ENCODE measurements around the gene BID. TPM values are rescaled to one million over a fixed set of nuclear protein-coding genes. Genes with fewer than 3 reads are reported as not detected.

The BID gene
- total and polyA plus RNA-seq, 2 experiments from 2014 or later: 64.6 to 70.7 TPM

DNA sequence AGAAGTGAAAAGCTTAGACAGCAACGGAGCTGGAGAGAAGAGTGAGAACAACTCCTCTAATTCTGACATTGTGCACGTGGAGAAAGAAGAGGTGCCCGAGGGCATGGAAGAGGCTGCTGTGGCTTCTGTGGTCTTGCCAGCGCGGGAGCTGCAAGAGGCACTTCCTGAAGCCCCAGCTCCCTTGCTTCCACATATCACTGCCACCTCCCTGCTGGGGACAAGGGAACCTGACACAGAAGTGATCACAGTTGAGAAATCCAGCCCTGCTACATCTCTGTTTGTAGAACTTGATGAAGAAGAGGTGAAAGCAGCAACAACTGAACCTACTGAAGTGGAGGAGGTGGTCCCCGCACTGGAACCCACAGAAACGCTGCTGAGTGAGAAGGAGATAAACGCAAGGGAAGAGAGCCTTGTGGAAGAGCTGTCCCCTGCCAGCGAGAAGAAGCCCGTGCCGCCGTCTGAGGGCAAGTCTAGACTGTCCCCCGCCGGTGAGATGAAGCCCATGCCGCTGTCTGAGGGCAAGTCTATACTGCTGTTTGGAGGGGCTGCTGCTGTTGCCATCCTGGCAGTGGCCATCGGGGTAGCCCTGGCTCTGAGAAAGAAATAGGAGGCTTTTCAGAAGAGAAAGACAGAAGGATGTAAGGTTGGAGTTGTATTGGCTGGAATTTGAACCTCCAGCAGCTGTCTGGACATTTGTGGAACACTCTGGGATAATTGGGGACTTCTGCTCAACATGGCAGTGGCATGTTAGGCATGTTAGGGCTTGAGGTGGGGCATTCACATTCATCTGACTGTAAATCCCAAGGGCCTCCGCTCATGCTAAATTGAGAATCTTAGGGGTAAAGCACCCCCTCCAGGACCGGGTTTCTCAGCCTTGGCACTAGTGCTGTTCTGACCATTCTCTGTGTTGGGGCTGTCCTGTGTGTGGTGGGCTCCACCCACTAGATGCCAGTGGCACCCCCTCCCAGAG is 47.1 kb downstream of the BID start:
- Histone ChIP-seq H3K9me3 (ENCODE audit: low read depth) (no peaks in the 10 kb centered on the region), H3F3A (ENCODE audit: insufficient read depth) (no peaks in the 10 kb centered on the region; the same call in 1 of the 2 replicates), H3K79me2 (ENCODE audit: insufficient read depth) (peaks cover 41% of the 10 kb centered on the region), H3K9me2 (ENCODE audit: insufficient read depth) (no peaks in the 10 kb centered on the region), H3K9ac (no peak overlapping the region), H2AFZ (no peak overlapping the region), H3K27ac (peak overlapping the region; percentile 47), H4K20me1 (ENCODE audit: insufficient read depth) (no peaks in the 10 kb centered on the region), H3K4me1 (ENCODE audit: insufficient read depth) (no peaks in the 10 kb centered on the region), H3K27me3 (replicated peaks; ENCODE audit: insufficient read depth) (no peaks in the 10 kb centered on the region), H3K4me2 (ENCODE audit: unreplicated experiment) (no peak overlapping the region), H3K4me3 (no peak overlapping the region), H3K36me3 (ENCODE audit: low read depth) (peaks cover 12% of the 10 kb centered on the region; the same call in 1 of the 2 replicates)
- DNase-seq: no peak
- TF ChIP-seq EZH2phosphoT487 (IDR thresholded peaks at IDR 0.05; ENCODE audit: insufficient read depth, low read depth): no peak
- no peak for TF ChIP-seq EZH2 (IDR thresholded peaks at IDR 0.05; ENCODE audit: insufficient read depth, poor library complexity, severe bottlenecking)
- in situ Hi-C loops (cut with MboI): no loop called here
- 88 to 91% methylated on average over 18 of the region's 18 CpGs for WGBS, 2 experiments (ENCODE audit: low coverage in 1 of 2, low lambda C conversion rate in 2 of 2, missing lambda C conversion rate in 2 of 2)

DNA sequence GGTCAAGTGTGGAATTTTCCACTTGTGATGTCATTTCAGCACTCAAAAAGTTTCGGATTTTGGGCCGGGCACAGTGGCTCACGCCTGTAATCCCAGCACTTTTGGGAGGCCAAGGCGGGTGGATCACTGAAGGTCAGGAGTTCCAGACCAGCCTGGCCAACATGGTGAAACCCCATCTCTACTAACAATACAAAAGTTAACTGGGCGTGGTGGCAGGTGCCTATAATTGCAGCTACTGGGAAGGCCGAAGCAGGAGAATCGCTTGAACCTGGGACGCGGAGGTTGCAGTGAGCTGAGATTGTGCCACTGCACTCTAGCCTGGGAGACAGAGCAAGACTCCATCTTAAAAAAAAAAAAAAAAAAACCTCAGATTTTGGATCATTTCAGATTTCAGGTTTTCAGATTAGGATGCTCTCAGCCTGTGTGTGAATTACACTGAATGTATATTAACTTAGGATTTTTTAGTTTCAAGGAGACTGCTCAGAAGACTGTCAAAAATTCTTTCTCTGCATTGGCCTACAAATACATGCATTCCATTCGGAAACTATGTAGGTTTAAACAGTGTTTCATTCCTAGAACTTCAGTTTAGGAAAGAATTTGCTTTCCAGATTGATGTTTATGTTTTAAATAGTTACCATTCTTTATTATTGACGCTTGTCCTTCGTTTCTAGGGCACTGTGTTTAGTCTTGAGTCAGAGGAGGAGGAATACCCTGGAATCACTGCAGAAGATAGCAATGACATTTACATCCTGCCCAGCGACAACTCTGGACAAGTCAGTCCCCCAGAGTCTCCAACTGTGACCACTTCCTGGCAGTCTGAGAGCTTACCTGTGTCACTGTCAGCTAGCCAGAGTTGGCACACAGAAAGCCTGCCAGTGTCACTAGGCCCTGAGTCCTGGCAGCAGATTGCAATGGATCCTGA is 48.0 kb downstream of the BID start:
- in situ Hi-C loops (cut with MboI): no loop called here

DNA sequence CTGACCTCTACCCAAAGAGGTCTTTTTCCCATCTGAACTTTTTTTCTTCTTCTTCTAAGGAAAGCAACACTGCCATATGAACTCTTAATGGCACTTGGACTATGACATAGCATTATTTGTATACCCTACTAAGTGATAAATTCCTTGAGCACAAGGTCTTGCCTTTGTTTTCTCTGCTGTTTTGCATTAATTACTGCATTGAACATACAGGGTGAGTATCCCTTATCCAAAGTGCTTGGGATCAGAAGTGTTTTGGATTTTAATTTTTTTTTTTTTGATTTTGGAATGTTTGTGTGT is 48.8 kb downstream of the BID start:
- in situ Hi-C loops (cut with MboI): no loop called here
- Histone ChIP-seq H4K20me1 (ENCODE audit: insufficient read depth) (no peaks in the 10 kb centered on the region), H3K27ac (no peak overlapping the region), H3K9me2 (ENCODE audit: insufficient read depth) (no peaks in the 10 kb centered on the region), H2AFZ (no peak overlapping the region), H3K4me1 (ENCODE audit: insufficient read depth) (no peaks in the 10 kb centered on the region), H3K9me3 (ENCODE audit: low read depth) (no peaks in the 10 kb centered on the region), H3K4me3 (no peak overlapping the region), H3F3A (ENCODE audit: insufficient read depth) (no peaks in the 10 kb centered on the region; the same call in 1 of the 2 replicates), H3K79me2 (ENCODE audit: insufficient read depth) (peaks cover 54% of the 10 kb centered on the region), H3K36me3 (ENCODE audit: low read depth) (peaks cover 10% of the 10 kb centered on the region; the same call in 1 of the 2 replicates), H3K9ac (no peak overlapping the region), H3K27me3 (replicated peaks; ENCODE audit: insufficient read depth) (no peaks in the 10 kb centered on the region), H3K4me2 (ENCODE audit: unreplicated experiment) (no peak overlapping the region)
- DNase-seq: no peak
- TF ChIP-seq EZH2 (IDR thresholded peaks at IDR 0.05; ENCODE audit: insufficient read depth, poor library complexity, severe bottlenecking) (no peak), EZH2phosphoT487 (IDR thresholded peaks at IDR 0.05; ENCODE audit: insufficient read depth, low read depth) (no peak)

More for the DNA sequence above, 48.0 kb downstream of the BID start:
- DNase-seq: peak; percentile 20
- no peak overlapping the region for H3K4me2 ChIP-seq (ENCODE audit: unreplicated experiment)
- H2AFZ ChIP-seq: no peak overlapping the region
- no peaks in the 10 kb centered on the region for H3K9me3 ChIP-seq (ENCODE audit: low read depth)
- TF ChIP-seq EZH2phosphoT487 (IDR thresholded peaks at IDR 0.05; ENCODE audit: insufficient read depth, low read depth) (no peak), EZH2 (IDR thresholded peaks at IDR 0.05; ENCODE audit: insufficient read depth, poor library complexity, severe bottlenecking) (no peak)
- peak overlapping the region; percentile 47 for H3K27ac ChIP-seq
- no peaks in the 10 kb centered on the region for H3K4me1 ChIP-seq (ENCODE audit: insufficient read depth)
- H3K27me3 ChIP-seq (replicated peaks; ENCODE audit: insufficient read depth): no peaks in the 10 kb centered on the region
- no peaks in the 10 kb centered on the region for H4K20me1 ChIP-seq (ENCODE audit: insufficient read depth)
- H3F3A ChIP-seq (ENCODE audit: insufficient read depth): no peaks in the 10 kb centered on the region; the same call in 1 of the 2 replicates
- H3K36me3 ChIP-seq (ENCODE audit: low read depth): peaks cover 10% of the 10 kb centered on the region; the same call in 1 of the 2 replicates
- peaks cover 47% of the 10 kb centered on the region for H3K79me2 ChIP-seq (ENCODE audit: insufficient read depth)
- H3K9me2 ChIP-seq (ENCODE audit: insufficient read depth): no peaks in the 10 kb centered on the region
- 86 to 94% methylated on average over 13 of the region's 13 CpGs for WGBS, 2 experiments (ENCODE audit: low coverage in 1 of 2, low lambda C conversion rate in 2 of 2, missing lambda C conversion rate in 2 of 2)
- H3K4me3 ChIP-seq: no peak overlapping the region
- no peak overlapping the region for H3K9ac ChIP-seq

DNA sequence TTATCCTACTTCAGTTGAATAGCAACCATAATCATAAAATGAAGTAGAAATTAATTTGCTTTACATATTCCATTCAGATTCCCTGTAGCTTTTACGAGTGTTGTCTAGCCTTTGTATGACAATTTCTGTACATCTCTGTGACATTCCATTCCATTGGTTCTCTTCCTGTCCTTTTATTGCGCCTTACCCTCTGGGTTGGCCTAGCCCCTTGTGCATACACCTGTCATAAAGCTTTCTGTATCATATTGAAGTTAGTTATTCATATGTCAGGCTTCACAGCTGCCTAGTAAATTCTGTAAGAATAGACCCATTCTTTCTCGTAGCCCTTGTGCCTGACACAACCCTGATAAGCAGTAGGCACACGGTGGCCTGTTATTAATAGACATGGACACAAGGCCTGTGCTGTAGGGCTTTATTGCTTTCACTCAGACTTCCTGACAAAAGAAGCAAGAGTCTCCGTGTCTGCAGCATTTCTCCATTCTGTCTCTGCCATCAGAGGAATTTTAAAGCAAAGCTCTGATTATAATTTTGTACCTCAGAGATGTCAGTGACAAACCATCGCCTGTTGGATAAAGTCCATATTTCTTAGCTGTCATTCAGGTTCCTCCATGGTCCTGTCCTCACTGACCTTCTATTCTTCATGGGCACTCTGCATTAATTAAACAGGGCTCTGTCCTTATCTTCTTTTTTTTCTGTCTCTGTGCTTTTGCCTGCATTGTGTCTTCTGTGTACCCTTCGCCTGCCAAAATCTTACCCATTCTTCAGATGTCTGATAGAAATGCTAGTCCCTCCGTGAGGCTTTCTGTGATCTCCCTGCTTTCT is 49.4 kb downstream of the BID start:
- H3K4me2 ChIP-seq (ENCODE audit: unreplicated experiment): no peak overlapping the region
- H3K9ac ChIP-seq: no peak overlapping the region
- in situ Hi-C loops (cut with MboI): no loop called here

More for the DNA sequence above, 49.4 kb downstream of the BID start:
- Histone ChIP-seq H3F3A (ENCODE audit: insufficient read depth) (no peaks in the 10 kb centered on the region; the same call in 1 of the 2 replicates), H3K36me3 (ENCODE audit: low read depth) (peaks cover 5% of the 10 kb centered on the region; the same call in 1 of the 2 replicates), H3K79me2 (ENCODE audit: insufficient read depth) (peaks cover 59% of the 10 kb centered on the region), H2AFZ (no peak overlapping the region), H4K20me1 (ENCODE audit: insufficient read depth) (no peaks in the 10 kb centered on the region), H3K27me3 (replicated peaks; ENCODE audit: insufficient read depth) (no peaks in the 10 kb centered on the region), H3K27ac (no peak overlapping the region), H3K9me2 (ENCODE audit: insufficient read depth) (no peaks in the 10 kb centered on the region), H3K4me1 (ENCODE audit: insufficient read depth) (no peaks in the 10 kb centered on the region), H3K9me3 (ENCODE audit: low read depth) (no peaks in the 10 kb centered on the region), H3K4me3 (no peak overlapping the region)
- WGBS, 2 experiments (ENCODE audit: low coverage in 1 of 2, low lambda C conversion rate in 2 of 2, missing lambda C conversion rate in 2 of 2): 63 to 66% methylated on average over 8 of the region's 8 CpGs
- TF ChIP-seq EZH2phosphoT487 (IDR thresholded peaks at IDR 0.05; ENCODE audit: insufficient read depth, low read depth): no peak
- no peak for TF ChIP-seq EZH2 (IDR thresholded peaks at IDR 0.05; ENCODE audit: insufficient read depth, poor library complexity, severe bottlenecking)
- no peak for DNase-seq
